CD4-positive, alpha-beta T cell treated with Interferon alpha-2 for 1 hour (primary cell): ENCODE results near the gene PIGR.

Experiments
- DNase-seq, 2 donors: peaks; one replicate each; pipeline ENCODE4 v3.0.0-alpha.2; 2020 to 2022

Gene PIGR

GRCh38 chr1:206909161-206909882 is 36.9 kb downstream of the PIGR start:
- DNase-seq, result peak; percentile 44 to 65

- no peak for DNase-seq
These were observed 38.2 kb downstream of the PIGR start for GRCh38 chr1:206908038-206908437.

DNA sequence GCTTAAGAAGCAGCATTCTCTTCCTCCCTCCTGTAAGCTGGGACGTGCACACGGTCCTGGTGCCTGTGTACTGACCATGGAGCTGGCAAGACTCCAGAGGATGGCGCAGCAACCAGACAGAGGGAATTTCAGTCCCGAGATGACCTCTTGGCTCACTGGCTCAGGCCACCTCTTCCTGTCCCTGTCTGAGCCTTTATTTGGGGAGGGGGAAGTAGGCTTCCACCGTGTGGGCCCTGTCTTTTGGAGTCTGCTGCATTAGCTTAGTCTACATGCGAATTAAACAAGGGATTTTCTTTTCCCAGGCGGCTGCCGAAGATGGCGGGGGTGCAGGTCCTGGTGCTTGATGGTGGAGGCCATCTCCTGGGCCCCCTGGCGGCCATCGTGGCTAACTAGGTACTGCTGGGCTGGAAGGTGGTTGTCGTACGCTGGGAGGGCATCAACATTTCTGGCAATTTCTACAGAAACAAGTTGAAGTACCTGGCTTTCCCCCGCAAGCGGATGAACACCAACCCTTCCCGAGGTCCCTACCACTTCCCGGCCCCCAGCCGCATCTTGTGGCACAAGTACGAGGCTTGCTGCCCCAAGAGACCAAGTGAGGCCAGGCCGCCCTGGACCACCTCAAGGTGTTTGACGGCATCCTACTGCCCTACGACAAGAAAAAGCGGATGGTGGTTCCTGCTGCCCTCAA is 38.8 kb downstream of the PIGR start:
- DNase-seq, result no peak

DNA sequence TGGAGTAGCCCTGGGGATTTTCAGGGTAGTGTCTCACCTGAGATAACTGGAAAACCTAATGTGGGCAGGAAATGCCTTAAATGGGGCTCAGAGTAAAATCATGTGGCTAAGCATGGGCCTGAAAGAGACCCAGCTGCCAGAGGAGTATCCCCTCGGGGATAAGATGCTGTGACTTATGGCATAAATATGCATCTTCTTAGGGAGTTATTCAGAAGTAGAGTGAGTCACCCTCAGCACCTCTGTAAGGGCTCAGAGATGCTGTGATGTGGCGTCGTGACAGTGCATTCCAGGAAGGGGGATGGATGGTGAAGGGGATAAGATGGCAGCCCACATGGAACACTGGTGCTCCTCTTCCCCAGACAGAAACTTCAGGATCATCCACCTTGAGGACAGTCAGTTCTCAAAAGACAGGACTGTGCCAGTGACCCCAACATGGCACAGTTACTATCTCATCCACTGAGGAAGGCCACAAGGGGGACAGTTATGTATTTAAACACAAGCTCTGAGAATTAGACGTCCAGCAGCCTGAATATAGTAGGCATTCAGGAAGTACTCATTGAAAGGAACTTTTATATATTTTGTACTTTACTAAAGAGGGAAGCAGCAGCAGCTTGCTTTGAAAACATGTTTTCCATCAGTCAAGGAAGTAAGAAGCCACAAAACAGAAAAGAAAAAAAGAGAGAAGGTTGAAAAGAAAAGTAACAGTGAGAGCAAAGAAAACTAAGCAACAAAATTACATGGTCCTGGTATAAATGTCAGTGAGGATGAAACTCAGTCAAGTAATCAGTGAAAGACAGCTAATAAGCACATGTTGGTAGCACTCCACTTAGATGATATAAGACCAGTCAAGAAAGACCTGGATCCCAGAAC is 40.7 kb downstream of the PIGR start:
- no peak for DNase-seq

DNA sequence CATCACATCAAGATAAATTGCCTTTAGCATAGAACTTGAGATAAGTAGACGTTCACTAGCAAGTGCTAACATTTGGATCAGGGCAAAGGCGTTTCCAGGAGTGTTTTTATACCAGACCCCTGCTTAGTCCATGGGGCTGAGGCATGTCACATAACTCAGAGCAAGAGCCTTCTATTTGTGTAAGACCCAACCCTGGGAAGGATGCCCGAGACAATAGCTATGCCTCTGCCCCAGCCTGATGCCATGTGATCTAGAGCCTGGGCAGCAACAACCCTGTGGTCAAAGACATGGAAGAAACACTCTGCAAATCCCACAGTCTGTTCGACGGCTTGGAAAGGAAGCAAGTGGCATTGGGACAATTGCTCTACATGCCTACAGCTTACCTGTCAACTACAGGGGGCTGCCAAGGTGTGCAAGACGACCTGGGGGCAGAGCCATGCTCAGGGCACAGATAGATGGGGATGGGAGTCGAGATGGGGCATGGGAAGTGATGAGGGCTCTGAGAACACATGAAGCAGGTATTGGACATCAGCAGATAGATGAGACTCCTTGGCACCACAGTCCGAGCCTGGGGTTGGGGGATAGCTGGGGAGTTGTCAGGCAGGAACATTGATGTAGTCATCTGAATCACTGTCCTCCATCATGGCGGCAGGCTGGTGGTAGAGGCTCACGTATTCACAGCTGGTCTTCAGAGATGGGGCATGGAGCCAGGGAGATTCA is 41.7 kb downstream of the PIGR start:
- no peak for DNase-seq

- no peak for DNase-seq
These were observed 42.6 kb downstream of the PIGR start for GRCh38 chr1:206903687-206904086.

DNA sequence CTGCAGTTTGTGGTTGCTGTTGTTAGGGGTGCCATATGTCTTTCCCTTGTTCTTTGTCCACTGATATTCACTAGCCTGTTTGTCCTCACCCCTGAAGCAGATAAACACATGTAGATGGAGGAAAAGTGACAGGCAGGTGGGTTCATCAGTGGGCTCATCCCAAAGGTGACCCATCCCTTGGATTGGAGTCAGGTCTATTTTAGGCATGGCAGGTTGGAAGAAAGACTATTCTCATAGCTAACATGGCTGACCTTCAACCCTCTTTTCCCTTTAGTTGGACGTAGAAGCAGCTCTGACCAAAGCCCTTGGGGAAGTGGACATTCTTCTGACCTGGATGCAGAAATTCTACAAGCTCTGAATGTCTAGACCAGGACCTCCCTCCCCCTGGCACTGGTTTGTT is 43.6 kb downstream of the PIGR start:
- no peak for DNase-seq

DNA sequence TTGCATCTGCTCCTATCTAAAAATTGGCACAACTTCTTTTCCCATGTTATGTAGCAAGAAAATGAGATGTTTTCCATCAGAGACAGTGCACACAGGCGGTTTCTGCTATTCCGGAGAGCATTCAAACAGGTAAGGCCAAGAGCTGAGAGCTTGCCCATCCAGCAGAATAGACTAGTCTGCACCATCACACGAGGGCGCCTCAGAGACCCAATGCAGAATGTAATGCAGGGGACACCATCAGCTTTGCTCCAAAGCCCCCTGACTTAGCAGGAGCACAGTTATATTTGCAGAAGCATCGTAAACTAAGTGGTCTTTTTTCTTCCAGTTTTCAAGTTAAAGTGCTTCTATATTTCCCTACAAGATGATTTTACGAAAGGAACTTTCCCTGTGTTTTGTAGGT is 44.3 kb downstream of the PIGR start:
- DNase-seq, result no peak

DNA sequence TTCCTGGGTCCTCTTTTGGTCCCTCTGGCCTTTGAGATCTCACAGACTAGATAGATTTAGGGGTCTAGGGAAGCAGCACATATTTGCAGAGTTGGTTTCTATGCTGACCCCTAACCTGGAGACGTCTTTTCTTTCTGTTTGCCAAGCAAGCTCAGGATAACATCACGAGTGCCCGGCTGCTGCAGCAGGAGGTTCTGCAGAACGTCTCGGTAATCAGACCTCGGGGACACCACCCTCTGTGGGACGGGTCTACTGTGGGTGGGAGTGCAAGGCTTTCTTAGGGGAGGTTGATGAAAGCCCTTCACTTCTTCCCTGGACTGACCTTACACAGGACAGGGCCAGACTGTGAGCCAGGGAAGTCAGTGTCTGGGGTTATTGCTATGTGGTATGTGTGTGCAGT is 46.1 kb downstream of the PIGR start:
- DNase-seq, result no peak

DNA sequence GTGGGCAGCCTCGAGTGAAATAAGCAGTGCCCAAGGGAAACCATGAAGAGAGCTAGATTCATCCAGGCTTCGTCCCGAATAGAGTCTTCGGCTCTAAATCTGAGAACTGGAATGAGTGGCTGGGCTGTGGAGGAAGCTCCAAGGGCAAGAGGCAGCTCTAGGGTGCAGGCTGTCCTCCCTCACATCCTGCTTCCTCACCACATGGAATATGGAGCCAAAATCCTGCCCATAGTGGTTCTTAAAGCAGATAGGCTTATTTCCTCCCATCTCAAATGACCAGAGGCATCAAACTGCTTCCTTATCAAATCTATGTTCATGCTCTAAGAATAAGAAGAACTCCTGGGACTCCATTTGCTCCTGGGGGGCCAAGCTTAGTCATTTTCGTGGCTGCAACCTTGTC is 46.5 kb downstream of the PIGR start:
- DNase-seq, result no peak

GRCh38 chr1:206898915-206899431 is 47.3 kb downstream of the PIGR start:
- DNase-seq, result no peak

DNA sequence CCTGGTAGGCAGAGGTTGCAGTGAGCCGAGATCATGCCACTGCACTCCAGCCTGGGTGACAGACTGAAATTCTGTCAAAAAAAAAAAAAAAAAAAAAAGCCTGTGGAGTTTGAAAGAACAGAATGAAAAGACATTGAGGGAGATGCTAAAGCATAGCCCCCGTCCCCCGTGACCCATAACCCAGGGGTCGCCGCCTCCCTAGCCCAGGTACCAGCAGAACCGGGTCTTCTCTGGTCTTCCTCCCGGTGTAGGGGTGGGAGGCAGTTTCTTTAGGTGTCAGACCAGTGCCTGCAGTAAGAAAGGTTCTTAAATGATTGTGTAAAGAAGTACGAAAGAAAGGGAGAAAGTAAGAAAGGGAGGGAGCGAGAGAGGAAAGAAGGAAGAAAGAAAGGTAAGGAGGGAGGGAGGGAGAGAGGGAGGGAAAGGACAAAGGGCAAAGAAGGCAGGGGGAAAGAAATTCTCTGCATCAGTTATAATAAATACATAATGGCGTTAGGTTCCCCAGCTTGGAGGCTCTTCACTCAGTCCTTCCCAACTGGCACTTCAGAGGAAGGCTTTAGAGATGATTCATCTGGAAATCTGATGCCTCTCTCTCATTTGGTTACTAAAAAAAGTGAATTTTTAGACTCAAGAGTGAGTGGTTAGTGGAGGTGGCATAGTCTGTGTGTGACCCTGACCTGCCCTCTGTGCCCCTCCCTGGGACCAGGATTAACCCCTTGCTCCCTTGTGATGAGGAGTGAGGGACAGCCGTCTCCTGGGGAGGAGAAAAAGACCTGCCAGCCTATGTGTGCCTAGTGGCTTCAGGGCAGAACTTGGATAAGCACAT is 48.0 kb downstream of the PIGR start:
- DNase-seq, result no peak

DNA sequence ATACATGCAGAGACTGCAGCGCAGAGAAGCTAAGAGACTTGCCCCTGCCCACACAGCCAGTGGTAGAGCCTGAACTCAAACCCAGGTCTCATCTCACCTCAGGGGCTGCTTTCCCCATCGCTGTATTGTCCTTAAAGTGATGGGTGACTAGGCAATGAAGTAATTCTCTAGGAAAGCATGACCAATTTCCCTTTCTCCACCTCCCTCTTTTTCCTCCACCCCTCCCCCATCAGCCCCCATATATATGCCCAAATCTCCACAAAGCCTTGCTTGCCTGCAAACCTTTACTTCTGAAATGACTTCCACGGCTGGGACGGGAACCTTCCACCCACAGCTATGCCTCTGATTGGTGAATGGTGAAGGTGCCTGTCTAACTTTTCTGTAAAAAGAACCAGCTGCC is 49.1 kb downstream of the PIGR start, which contains the start of gene IL24:
TSS of gene IL24 (plus strand) at position 269 of the 400 bp plus-strand sequence. CDS start 390 bp downstream, outside the sequence.
- no peak for DNase-seq

GRCh38 chr1:206896261-206896660 is 50.0 kb downstream of the PIGR start:
- DNase-seq, result no peak

DNA sequence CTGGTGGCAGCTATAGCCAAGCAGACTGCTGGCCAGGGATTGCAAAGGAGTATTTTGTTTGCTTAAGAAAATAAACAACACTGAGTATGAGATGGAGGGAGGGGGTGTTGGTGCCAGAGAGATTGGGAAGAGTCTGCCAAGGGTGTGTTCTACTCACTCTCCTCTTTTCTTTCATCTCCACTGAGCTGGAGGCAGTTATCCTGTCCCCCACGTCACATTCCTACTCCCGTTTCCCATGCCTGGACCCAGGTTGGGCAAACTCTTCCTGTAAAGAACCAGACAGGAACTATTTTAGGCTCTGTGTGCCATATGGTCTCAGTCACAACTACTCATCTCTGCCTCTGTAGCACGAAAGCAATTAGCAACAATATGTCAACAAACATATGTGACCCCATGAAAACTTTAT is 50.4 kb downstream of the PIGR start:
- no peak for DNase-seq

DNA sequence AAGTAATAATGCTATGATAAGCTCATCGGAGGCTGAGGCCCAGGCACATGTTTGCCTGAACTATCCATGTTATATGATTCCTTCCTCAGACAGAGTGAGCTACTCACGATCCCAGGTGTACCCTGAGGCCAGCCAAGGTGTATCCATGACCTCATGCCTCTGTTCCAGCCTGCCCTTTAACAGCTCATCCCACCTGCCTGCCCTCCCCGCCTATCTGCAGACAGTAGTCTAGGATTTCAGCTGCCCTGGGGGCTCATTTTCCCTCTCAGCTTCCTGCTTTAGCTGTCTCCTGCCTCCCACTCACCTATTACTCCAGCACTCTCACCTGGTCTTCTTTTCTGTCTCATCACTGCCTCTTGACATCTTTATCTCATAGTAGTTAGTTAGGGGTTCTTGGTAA is 50.9 kb downstream of the PIGR start:
- DNase-seq, result no peak

DNA sequence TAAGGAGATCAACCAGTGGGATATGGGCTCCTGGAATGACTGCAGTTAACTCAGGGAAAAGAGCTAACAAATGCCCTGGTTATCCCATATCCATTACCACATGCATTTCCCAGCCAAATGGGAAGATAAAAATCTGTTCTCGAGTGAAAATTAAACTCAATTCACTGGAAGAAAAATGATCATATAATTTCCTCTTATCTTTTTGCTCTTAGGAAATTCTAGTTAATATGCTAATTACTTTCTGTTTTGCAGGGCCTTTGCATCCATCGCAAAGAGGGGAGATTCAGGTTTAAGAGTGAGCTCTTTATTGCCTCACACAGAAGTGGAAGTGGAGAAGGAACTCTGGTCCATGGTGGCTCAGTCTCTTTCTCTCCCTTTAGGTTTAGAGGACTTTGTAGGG is 52.9 kb downstream of the PIGR start:
- DNase-seq, result no peak

- DNase-seq, result no peak
These were observed 53.8 kb downstream of the PIGR start for GRCh38 chr1:206892351-206892984.

DNA sequence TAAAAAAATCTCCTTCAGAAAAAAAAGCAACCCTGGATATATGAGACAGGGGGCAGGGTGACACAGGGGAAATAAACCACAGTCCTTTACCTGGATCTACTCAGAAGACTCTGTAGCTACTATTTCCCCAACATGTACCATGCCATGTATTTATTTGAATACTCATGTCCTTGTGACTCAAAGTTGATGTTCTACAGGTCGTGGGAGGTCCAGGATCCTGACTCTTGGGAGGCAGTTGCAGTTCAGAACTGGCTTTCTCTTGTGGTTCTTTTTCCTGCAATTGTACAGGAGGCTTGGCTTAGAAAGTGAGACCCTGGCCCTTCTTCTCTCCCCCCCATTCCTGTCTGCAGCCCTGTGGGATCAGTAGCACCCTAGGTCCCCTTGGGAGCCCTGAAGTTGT is 54.9 kb downstream of the PIGR start:
- DNase-seq, result no peak

DNA sequence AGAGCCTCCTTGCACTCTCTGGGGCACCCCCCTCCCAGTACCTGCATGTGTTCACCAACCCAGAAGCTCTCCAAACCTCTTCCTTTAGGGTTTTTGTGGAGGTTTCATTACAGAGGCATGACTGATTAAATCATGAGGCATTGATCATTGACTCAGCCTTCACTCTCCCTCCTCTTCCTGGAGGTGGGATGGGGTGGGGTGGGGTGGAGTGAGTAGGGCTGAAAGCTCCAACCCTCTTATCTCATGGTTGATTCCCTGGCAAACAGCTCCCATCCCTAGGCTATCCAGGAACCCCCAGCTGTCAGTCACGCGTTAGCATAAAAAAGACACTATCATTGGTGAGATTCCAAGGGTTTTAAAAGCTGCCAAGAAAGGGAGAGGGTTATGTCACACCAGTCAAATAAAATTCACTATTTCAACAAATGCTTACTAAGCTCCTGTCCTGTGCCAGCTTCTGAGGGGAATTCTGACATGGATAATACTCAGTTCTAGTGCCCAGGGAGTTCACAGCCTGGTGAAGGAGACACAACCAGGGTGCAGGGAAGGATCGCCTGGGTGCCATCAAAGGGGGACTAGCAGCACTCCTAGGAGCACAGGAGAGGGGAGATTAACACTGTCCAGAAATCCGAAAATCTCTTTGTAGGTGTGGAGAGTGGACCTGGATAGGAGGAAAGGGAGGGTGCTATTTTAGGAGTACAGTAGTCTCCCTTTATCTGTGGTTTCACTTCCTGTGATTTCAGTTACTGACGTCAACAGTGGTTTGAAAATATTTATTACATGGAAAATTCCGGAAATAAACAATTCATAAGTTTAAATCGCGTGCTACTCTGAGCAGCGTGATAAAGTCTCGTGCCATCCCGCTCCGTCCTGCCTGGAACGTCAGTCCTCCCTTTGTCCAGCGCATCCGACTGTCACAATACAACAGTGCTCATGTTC is 55.9 kb downstream of the PIGR start:
- DNase-seq, result peak; percentile 20 to 27
